DOHH2 (cell line): Measurements from ENCODE around the gene APMAP.

Experiments used
- H3F3A ChIP-seq: fragments of 200-600 bp; sonication (generic), shearing (Covaris generic); 2 replicates; pipeline ENCODE4 v1.6.0; 2016; ENCODE audit warnings: antibody characterized with exemption, mild to moderate bottlenecking; ENCODE audit not compliant: control insufficient read depth, insufficient read depth
- H3K27ac ChIP-seq: fragments of 200-600 bp; sonication (generic); 2 replicates; pipeline ENCODE4 v1.5.1; 2014; ENCODE audit warnings: low read depth, mild to moderate bottlenecking, low read length, moderate library complexity
- H3K27me3 ChIP-seq: fragments of 200-600 bp; sonication (generic); 2 replicates; pipeline ENCODE4 v1.6.1; 2014; ENCODE audit warnings: mild to moderate bottlenecking, low read length, mixed read lengths; ENCODE audit not compliant: control insufficient read depth
- H3K36me3 ChIP-seq: fragments of 200-600 bp; sonication (generic); 2 replicates; pipeline ENCODE4 v1.6.1; 2014; ENCODE audit warnings: mild to moderate bottlenecking, low read length, moderate library complexity, mixed read lengths; ENCODE audit not compliant: control insufficient read depth
- H3K4me1 ChIP-seq: fragments of 200-600 bp; sonication (generic); 2 replicates; pipeline ENCODE4 v1.6.1; 2014; ENCODE audit warnings: mild to moderate bottlenecking, low read length, mixed read lengths; ENCODE audit not compliant: control insufficient read depth
- H3K4me2 ChIP-seq: fragments of 200-600 bp; sonication (generic); 2 replicates; pipeline ENCODE4 v1.6.0; 2014; ENCODE audit warnings: mild to moderate bottlenecking, low read length, moderate library complexity
- H3K4me3 ChIP-seq: fragments of 200-600 bp; sonication (generic); 2 replicates; pipeline ENCODE4 v1.5.1; 2014; ENCODE audit warnings: mild to moderate bottlenecking, low read length, mixed read lengths
- H3K79me2 ChIP-seq: fragments of 200-600 bp; sonication (generic); 2 replicates; pipeline ENCODE4 v1.6.1; 2014; ENCODE audit warnings: mild to moderate bottlenecking, low read length, mixed read lengths; ENCODE audit not compliant: control insufficient read depth
- H3K9me2 ChIP-seq: fragments of 200-600 bp; sonication (generic); replicated peaks from 2 replicates; pipeline ENCODE4 v1.6.1; 2014; ENCODE audit warnings: mild to moderate bottlenecking, low read length, mixed read lengths; ENCODE audit not compliant: control insufficient read depth
- H3K9me3 ChIP-seq: fragments of 200-600 bp; sonication (generic); 2 replicates; pipeline ENCODE4 v1.6.1; 2014; ENCODE audit warnings: antibody characterized with exemption, low read length, mixed read lengths; ENCODE audit not compliant: control insufficient read depth, insufficient read depth
- H4K20me1 ChIP-seq: fragments of 200-600 bp; sonication (generic); 2 replicates; pipeline ENCODE4 v1.6.0; 2014; ENCODE audit warnings: low read depth, mild to moderate bottlenecking, antibody characterized with exemption, low read length, moderate library complexity; ENCODE audit not compliant: control insufficient read depth, insufficient read depth
- CTCF ChIP-seq: fragments of 200-600 bp; sonication (generic); IDR thresholded peaks from one replicate; pipeline ENCODE4 v1.5.1; 2014; ENCODE audit warnings: antibody characterized with exemption, mild to moderate bottlenecking, low read depth, low read length; ENCODE audit not compliant: poor library complexity, severe bottlenecking
- EZH2phosphoT487 ChIP-seq: fragments of 200-600 bp; sonication (generic); IDR thresholded peaks from 2 replicates; pipeline ENCODE4 v1.6.1; 2017; ENCODE audit warnings: borderline replicate concordance, mild to moderate bottlenecking, antibody characterized with exemption, low read length, moderate library complexity, mixed read lengths

APMAP gene

GRCh38 chr20:25011261-25011660 lies 18.7 kb upstream of the APMAP start:
- no peak overlapping the region for H3K4me3 ChIP-seq
- H3K4me2 ChIP-seq = no peak overlapping the region
- no peaks in the 10 kb centered on the region for H3K9me2 ChIP-seq
- H3F3A ChIP-seq = no peaks in the 10 kb centered on the region
- H4K20me1 ChIP-seq = no peaks in the 10 kb centered on the region
- no peaks in the 10 kb centered on the region for H3K9me3 ChIP-seq
- no peaks in the 10 kb centered on the region for H3K27me3 ChIP-seq
- TF ChIP-seq EZH2phosphoT487 = no peak
- no peak for TF ChIP-seq CTCF
- H3K36me3 ChIP-seq = no peaks in the 10 kb centered on the region
- H3K27ac ChIP-seq = no peak overlapping the region
- no peaks in the 10 kb centered on the region for H3K4me1 ChIP-seq
- H3K79me2 ChIP-seq = no peaks in the 10 kb centered on the region

GRCh38 chr20:25009218-25010145 lies 16.9 kb upstream of the APMAP start:
- no peak overlapping the region for H3K27ac ChIP-seq
- no peaks in the 10 kb centered on the region for H3K9me3 ChIP-seq
- no peaks in the 10 kb centered on the region for H3K4me1 ChIP-seq
- no peaks in the 10 kb centered on the region for H3K36me3 ChIP-seq
- H3K4me2 ChIP-seq = no peak overlapping the region
- H3K79me2 ChIP-seq = no peaks in the 10 kb centered on the region
- no peaks in the 10 kb centered on the region for H3F3A ChIP-seq
- TF ChIP-seq CTCF = no peak
- TF ChIP-seq EZH2phosphoT487 = no peak
- no peak overlapping the region for H3K4me3 ChIP-seq
- no peaks in the 10 kb centered on the region for H4K20me1 ChIP-seq
- H3K27me3 ChIP-seq = no peaks in the 10 kb centered on the region
- H3K9me2 ChIP-seq = no peaks in the 10 kb centered on the region

- Histone ChIP-seq H3K27me3 (no peaks in the 10 kb centered on the region), H3K9me3 (no peaks in the 10 kb centered on the region), H3K9me2 (no peaks in the 10 kb centered on the region), H3K4me1 (no peaks in the 10 kb centered on the region), H3K36me3 (no peaks in the 10 kb centered on the region), H3K4me3 (no peak overlapping the region), H3K79me2 (no peaks in the 10 kb centered on the region), H4K20me1 (no peaks in the 10 kb centered on the region), H3K4me2 (no peak overlapping the region), H3K27ac (no peak overlapping the region), H3F3A (no peaks in the 10 kb centered on the region)
- TF ChIP-seq EZH2phosphoT487 = no peak
- TF ChIP-seq CTCF = no peak
Observed at GRCh38 chr20:25008388-25009217, 16.1 kb upstream of the APMAP start.
